ENCODE measurements around the gene PPIA. TPM values are rescaled to one million over a fixed set of nuclear protein-coding genes. Genes with fewer than 3 reads are reported as not detected.

The PPIA gene
- total RNA-seq, 1 experiment from 2014 or later = 2,465 TPM

DNA sequence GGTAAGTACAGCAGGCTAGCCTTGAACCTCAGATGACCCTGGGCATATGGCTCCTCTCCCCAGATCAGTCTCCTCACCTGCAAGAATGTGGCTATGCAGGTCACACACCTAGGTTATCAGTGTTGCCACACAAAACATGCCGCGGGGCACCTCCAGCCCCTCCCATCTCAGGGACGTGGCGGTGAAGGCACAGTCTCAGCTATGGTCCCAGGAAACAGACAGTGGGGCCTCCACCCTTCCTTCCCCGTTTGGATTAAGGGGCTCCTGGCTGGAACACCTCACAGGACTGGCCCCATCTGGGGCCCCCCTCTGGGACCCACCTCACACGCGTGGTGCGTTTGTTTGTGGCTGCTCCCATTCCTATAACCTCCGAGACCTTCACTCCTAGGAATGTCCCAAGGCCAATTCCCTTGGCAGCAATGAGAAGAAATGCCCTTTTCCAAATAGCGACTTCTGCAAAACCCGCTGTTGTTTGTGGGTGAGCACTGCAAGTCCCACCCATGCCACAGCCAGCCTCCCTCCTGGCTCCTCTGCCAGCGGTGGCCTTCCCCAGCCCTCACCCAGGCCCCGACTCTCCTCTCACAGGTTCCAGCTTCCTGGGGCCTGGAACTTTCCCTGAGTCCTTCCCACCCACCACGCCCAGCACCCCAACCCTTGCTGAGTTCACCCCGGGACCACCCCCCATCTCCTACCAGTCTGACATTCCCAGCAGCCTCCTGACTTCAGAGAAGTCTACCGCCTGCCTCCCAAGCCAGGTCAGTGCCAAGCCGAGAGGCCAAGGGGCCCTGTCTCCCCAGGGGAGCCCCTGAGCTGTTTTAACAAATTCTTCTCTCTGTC lies 30.7 kb upstream of the PPIA start (continued):
- TF ChIP-seq, protein P1, sequence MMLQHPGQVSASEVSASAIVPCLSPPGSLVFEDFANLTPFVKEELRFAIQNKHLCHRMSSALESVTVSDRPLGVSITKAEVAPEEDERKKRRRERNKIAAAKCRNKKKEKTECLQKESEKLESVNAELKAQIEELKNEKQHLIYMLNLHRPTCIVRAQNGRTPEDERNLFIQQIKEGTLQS (CRISPR knock-in tag; conservative IDR thresholded peaks at IDR 0.05) = no peak
- TF ChIP-seq ZNF671 (CRISPR knock-in tag; IDR thresholded peaks at IDR 0.05) (no peak), NR3C1 (CRISPR knock-in tag; conservative IDR thresholded peaks at IDR 0.05; ENCODE audit: low read depth) (no peak)
- TF ChIP-seq, protein P2, sequence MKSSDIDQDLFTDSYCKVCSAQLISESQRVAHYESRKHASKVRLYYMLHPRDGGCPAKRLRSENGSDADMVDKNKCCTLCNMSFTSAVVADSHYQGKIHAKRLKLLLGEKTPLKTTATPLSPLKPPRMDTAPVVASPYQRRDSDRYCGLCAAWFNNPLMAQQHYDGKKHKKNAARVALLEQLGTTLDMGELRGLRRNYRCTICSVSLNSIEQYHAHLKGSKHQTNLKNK (CRISPR knock-in tag; IDR thresholded peaks at IDR 0.05) = no peak
- TF ChIP-seq, protein P3, sequence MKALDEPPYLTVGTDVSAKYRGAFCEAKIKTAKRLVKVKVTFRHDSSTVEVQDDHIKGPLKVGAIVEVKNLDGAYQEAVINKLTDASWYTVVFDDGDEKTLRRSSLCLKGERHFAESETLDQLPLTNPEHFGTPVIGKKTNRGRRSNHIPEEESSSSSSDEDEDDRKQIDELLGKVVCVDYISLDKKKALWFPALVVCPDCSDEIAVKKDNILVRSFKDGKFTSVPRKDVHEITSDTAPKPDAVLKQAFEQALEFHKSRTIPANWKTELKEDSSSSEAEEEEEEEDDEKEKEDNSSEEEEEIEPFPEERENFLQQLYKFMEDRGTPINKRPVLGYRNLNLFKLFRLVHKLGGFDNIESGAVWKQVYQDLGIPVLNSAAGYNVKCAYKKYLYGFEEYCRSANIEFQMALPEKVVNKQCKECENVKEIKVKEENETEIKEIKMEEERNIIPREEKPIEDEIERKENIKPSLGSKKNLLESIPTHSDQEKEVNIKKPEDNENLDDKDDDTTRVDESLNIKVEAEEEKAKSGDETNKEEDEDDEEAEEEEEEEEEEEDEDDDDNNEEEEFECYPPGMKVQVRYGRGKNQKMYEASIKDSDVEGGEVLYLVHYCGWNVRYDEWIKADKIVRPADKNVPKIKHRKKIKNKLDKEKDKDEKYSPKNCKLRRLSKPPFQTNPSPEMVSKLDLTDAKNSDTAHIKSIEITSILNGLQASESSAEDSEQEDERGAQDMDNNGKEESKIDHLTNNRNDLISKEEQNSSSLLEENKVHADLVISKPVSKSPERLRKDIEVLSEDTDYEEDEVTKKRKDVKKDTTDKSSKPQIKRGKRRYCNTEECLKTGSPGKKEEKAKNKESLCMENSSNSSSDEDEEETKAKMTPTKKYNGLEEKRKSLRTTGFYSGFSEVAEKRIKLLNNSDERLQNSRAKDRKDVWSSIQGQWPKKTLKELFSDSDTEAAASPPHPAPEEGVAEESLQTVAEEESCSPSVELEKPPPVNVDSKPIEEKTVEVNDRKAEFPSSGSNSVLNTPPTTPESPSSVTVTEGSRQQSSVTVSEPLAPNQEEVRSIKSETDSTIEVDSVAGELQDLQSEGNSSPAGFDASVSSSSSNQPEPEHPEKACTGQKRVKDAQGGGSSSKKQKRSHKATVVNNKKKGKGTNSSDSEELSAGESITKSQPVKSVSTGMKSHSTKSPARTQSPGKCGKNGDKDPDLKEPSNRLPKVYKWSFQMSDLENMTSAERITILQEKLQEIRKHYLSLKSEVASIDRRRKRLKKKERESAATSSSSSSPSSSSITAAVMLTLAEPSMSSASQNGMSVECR (CRISPR knock-in tag; IDR thresholded peaks at IDR 0.05; ENCODE audit: borderline replicate concordance) = no peak
- TF ChIP-seq, protein P4, sequence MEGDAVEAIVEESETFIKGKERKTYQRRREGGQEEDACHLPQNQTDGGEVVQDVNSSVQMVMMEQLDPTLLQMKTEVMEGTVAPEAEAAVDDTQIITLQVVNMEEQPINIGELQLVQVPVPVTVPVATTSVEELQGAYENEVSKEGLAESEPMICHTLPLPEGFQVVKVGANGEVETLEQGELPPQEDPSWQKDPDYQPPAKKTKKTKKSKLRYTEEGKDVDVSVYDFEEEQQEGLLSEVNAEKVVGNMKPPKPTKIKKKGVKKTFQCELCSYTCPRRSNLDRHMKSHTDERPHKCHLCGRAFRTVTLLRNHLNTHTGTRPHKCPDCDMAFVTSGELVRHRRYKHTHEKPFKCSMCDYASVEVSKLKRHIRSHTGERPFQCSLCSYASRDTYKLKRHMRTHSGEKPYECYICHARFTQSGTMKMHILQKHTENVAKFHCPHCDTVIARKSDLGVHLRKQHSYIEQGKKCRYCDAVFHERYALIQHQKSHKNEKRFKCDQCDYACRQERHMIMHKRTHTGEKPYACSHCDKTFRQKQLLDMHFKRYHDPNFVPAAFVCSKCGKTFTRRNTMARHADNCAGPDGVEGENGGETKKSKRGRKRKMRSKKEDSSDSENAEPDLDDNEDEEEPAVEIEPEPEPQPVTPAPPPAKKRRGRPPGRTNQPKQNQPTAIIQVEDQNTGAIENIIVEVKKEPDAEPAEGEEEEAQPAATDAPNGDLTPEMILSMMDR (IDR thresholded peaks at IDR 0.05) = no peak

DNA sequence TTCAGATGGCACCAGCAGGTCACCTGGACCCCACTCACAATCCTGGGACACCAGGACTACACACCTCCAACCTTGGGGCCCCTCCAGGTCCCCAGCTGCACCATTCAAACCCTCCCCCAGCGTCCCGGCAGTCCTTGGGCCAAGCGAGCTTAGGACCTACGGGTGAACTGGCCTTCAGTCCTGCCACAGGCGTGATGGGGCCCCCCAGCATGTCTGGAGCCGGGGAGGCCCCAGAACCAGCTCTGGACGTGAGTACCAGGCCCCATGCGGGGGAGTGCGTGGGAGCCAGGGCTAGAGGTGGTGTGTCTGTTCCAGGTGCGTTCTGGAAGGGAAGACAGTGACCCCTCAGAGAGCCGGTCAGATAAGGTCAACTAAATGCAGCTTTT lies 30.1 kb upstream of the PPIA start:
- no peaks in the 10 kb centered on the region for H3K9me3 Mint-ChIP-seq
- H3K4me1 Mint-ChIP-seq = peaks cover 22% of the 10 kb centered on the region
- no peak overlapping the region for H3K4me3 Mint-ChIP-seq
- no peak for DNase-seq (ENCODE audit: low spot score)
- ChIA-PET CTCF (no interaction called here), POLR2A (no interaction called here)
- peaks cover 58% of the 10 kb centered on the region for H3K36me3 Mint-ChIP-seq
- no peak overlapping the region for H3K27ac Mint-ChIP-seq
- no peaks in the 10 kb centered on the region for H3K27me3 Mint-ChIP-seq (ENCODE audit: low read depth)
- no peak for ATAC-seq
- TF ChIP-seq, protein P5, sequence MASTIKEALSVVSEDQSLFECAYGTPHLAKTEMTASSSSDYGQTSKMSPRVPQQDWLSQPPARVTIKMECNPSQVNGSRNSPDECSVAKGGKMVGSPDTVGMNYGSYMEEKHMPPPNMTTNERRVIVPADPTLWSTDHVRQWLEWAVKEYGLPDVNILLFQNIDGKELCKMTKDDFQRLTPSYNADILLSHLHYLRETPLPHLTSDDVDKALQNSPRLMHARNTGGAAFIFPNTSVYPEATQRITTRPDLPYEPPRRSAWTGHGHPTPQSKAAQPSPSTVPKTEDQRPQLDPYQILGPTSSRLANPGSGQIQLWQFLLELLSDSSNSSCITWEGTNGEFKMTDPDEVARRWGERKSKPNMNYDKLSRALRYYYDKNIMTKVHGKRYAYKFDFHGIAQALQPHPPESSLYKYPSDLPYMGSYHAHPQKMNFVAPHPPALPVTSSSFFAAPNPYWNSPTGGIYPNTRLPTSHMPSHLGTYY (CRISPR knock-in tag; IDR thresholded peaks at IDR 0.05) = no peak
- TF ChIP-seq, protein P6, sequence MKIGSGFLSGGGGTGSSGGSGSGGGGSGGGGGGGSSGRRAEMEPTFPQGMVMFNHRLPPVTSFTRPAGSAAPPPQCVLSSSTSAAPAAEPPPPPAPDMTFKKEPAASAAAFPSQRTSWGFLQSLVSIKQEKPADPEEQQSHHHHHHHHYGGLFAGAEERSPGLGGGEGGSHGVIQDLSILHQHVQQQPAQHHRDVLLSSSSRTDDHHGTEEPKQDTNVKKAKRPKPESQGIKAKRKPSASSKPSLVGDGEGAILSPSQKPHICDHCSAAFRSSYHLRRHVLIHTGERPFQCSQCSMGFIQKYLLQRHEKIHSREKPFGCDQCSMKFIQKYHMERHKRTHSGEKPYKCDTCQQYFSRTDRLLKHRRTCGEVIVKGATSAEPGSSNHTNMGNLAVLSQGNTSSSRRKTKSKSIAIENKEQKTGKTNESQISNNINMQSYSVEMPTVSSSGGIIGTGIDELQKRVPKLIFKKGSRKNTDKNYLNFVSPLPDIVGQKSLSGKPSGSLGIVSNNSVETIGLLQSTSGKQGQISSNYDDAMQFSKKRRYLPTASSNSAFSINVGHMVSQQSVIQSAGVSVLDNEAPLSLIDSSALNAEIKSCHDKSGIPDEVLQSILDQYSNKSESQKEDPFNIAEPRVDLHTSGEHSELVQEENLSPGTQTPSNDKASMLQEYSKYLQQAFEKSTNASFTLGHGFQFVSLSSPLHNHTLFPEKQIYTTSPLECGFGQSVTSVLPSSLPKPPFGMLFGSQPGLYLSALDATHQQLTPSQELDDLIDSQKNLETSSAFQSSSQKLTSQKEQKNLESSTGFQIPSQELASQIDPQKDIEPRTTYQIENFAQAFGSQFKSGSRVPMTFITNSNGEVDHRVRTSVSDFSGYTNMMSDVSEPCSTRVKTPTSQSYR (CRISPR knock-in tag; IDR thresholded peaks at IDR 0.05) = no peak
- no peak for TF ChIP-seq ETV6 (CRISPR knock-in tag; IDR thresholded peaks at IDR 0.05)
- TF ChIP-seq, protein P3 (CRISPR knock-in tag; IDR thresholded peaks at IDR 0.05; ENCODE audit: borderline replicate concordance) = no peak
- TF ChIP-seq, protein P7, sequence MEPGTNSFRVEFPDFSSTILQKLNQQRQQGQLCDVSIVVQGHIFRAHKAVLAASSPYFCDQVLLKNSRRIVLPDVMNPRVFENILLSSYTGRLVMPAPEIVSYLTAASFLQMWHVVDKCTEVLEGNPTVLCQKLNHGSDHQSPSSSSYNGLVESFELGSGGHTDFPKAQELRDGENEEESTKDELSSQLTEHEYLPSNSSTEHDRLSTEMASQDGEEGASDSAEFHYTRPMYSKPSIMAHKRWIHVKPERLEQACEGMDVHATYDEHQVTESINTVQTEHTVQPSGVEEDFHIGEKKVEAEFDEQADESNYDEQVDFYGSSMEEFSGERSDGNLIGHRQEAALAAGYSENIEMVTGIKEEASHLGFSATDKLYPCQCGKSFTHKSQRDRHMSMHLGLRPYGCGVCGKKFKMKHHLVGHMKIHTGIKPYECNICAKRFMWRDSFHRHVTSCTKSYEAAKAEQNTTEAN (CRISPR knock-in tag; IDR thresholded peaks at IDR 0.05) = no peak
- TF ChIP-seq, protein P8, sequence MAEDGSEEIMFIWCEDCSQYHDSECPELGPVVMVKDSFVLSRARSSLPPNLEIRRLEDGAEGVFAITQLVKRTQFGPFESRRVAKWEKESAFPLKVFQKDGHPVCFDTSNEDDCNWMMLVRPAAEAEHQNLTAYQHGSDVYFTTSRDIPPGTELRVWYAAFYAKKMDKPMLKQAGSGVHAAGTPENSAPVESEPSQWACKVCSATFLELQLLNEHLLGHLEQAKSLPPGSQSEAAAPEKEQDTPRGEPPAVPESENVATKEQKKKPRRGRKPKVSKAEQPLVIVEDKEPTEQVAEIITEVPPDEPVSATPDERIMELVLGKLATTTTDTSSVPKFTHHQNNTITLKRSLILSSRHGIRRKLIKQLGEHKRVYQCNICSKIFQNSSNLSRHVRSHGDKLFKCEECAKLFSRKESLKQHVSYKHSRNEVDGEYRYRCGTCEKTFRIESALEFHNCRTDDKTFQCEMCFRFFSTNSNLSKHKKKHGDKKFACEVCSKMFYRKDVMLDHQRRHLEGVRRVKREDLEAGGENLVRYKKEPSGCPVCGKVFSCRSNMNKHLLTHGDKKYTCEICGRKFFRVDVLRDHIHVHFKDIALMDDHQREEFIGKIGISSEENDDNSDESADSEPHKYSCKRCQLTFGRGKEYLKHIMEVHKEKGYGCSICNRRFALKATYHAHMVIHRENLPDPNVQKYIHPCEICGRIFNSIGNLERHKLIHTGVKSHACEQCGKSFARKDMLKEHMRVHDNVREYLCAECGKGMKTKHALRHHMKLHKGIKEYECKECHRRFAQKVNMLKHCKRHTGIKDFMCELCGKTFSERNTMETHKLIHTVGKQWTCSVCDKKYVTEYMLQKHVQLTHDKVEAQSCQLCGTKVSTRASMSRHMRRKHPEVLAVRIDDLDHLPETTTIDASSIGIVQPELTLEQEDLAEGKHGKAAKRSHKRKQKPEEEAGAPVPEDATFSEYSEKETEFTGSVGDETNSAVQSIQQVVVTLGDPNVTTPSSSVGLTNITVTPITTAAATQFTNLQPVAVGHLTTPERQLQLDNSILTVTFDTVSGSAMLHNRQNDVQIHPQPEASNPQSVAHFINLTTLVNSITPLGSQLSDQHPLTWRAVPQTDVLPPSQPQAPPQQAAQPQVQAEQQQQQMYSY (CRISPR knock-in tag; IDR thresholded peaks at IDR 0.05) = no peak

All from WTC11 (cell line).